HG03139 (cell line): ENCODE data around the gene ID2.
"Not testable (repeated sequence)": the region's sequence is repeated elsewhere in the genome, so short reads cannot be mapped to it uniquely, and the experiment has no call there.

Experiments used
- ATAC-seq: cut with Tn5 transposase; IDR thresholded peaks from one replicate; pipeline ENCODE4 v1.9.1; 2021; ENCODE audit not compliant: unreplicated experiment

ID2 gene

GRCh38 chr2:8725838-8726237, 44.0 kb downstream of the ID2 start:
- no peak for ATAC-seq

DNA sequence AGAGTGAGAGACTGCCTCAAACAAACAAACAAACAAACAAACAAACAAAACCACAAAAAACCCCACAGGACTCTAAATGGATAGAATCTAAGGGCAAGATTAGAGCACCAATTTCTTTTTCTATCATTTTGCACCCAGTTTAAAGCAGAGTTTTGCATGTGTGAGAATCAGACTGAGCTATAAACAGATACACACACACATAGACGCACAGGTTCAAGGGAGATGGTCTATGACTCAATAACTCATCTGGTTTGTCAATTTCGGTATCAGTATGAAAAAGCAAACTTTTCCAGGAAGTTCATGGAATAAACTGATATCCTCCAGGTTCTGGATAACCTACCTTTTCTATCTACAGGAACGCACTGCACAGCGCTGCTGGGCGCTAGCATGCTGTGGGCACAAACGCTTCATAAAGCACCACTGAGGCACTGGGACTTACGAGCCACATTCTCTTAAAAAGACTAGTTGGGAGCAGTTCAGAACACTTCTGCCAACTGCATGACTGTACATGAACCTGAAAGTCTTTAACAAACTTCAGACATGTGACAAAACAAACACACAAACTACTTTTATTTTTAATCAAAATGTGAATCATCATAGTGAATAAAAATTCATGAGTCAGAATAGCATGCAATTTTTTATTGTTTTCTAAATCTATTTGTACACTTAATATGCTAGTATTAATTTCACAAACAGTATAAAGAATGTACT, 46.6 kb downstream of the ID2 start:
- no peak for ATAC-seq

GRCh38 chr2:8729101-8729500, 47.2 kb downstream of the ID2 start:
- not testable (repeated sequence) for ATAC-seq

DNA sequence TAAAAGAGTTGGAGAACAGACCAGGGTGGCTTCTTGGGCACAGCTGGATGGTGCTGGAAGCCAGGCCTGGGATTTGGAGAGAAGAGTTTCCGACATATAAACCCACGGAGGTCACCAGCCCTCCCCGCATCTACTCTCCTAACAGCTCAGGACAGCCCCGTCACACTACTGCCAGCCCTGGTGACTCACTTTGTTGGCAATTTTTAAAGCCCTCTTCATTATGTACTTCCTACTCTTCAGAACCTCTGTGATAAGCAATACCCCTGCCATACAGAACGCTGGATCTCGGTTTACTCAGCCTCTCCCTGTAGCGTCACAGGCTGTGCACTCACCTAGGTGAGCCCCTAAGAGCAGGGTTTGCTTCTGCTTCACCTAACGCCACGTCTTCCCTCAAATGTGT, 48.1 kb downstream of the ID2 start:
- no peak for ATAC-seq

DNA sequence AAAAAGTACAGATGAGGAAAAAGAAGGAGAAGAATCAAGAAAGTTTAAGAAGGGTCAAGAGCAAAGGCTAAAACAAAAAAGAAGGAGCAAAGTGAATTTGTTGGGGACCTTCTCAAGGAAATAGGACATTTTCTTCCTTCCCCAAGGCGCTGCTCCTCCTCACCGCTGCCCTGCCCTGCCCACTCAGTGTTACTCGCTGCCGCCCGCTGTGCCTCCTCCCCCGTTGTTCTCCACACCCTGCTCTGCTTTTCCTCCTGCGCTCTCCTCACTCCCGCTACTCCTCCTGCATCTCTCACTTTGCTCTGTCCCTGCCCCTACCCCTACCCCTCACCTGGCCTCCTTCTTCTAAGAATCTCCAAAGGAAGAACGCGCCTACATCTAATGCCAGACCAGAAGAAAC, 50.7 kb downstream of the ID2 start:
- ATAC-seq = no peak
